ENCODE data around the gene ZNF221. TPM values are rescaled to one million over a fixed set of nuclear protein-coding genes. Genes with fewer than 3 reads are reported as not detected.

Gene ZNF221
- total and polyA plus RNA-seq, 9 of the 15 experiments (the other 6 are each of a cell fraction or from before 2014, with no cell fraction given) = 0.32 to 1.4 (median 0.45) TPM

GRCh38 chr19:43950834-43951645, at the start of gene ZNF221 (continued):
- TF ChIP-seq CREB3 (tag; conservative IDR thresholded peaks at IDR 0.05; ENCODE audit: low read depth) (0 out of 2 replicates have a peak, but pooled peaks have one; percentile 44), CTBP1 (IDR thresholded peaks at IDR 0.05; ENCODE audit: borderline replicate concordance) (peak; percentile 47; the same call in 1 of the 2 replicates), POLR2B (IDR thresholded peaks at IDR 0.05; ENCODE audit: low read depth, partially characterized antibody) (no peak), NR2C2 (CRISPR knock-in tag; IDR thresholded peaks at IDR 0.05) (no peak), NR2C2 (tag; IDR thresholded peaks at IDR 0.05) (peak; percentile 92), RBM39 (optimal IDR thresholded peaks at IDR 0.05; ENCODE audit: low read depth, low read length) (no peak), RFX1 (IDR thresholded peaks at IDR 0.05) (no peak), MCM3 (IDR thresholded peaks at IDR 0.05) (no peak), ETS2 (tag; IDR thresholded peaks at IDR 0.05; ENCODE audit: borderline replicate concordance, poor library complexity, severe bottlenecking) (no peak), ZNF174 (CRISPR knock-in tag; IDR thresholded peaks at IDR 0.05) (no peak), ZNF408 (CRISPR knock-in tag; IDR thresholded peaks at IDR 0.05; ENCODE audit: low read depth) (no peak), NR2C1 (IDR thresholded peaks at IDR 0.05) (peak; percentile 85), NR2C1 (tag; IDR thresholded peaks at IDR 0.05) (peak; percentile 92), TAF15 (IDR thresholded peaks at IDR 0.05; ENCODE audit: low read depth, low read length) (no peak), AFF4 (CRISPR knock-in tag; IDR thresholded peaks at IDR 0.05) (no peak), USF2 (CRISPR knock-in tag; IDR thresholded peaks at IDR 0.05) (peak; percentile 44; the same call in 1 of the 2 replicates), ARNT (IDR thresholded peaks at IDR 0.05) (peak; percentile 68 to 75; a peak in 2 of 4 replicates), EHMT2 (IDR thresholded peaks at IDR 0.05) (peak; percentile 93), CBX5 (IDR thresholded peaks at IDR 0.05; ENCODE audit: borderline replicate concordance, low read depth) (peak; percentile 71; the same call in 1 of the 2 replicates), ETV6 (IDR thresholded peaks at IDR 0.05; ENCODE audit: borderline replicate concordance in 1 of 2, low read depth in 2 of 2, low read length in 1 of 2) (no peak), ETV6 (CRISPR knock-in tag; IDR thresholded peaks at IDR 0.05; ENCODE audit: borderline replicate concordance) (no peak), ZNF766 (CRISPR knock-in tag; conservative IDR thresholded peaks at IDR 0.05) (peak; percentile 77; the same call in 1 of the 2 replicates), ZNF668 (CRISPR knock-in tag; IDR thresholded peaks at IDR 0.05) (no peak), NR1H2 (CRISPR knock-in tag; IDR thresholded peaks at IDR 0.05) (no peak), NBN (IDR thresholded peaks at IDR 0.05; ENCODE audit: low read depth) (no peak)
